Stimulated activated CD4-positive, alpha-beta T cell treated with anti-CD3 and anti-CD28 coated beads, Interleukin-15, amount 100 ng/mL, for 24 hours (primary cell): ENCODE results near the gene CHGA.
A peak's percentile ranks its signal among the peaks of the same experiment; 100 is the strongest.

Experiments used
- DNase-seq: peaks from one replicate; pipeline ENCODE4 v3.0.0-alpha.2; 2020

CHGA gene

DNA sequence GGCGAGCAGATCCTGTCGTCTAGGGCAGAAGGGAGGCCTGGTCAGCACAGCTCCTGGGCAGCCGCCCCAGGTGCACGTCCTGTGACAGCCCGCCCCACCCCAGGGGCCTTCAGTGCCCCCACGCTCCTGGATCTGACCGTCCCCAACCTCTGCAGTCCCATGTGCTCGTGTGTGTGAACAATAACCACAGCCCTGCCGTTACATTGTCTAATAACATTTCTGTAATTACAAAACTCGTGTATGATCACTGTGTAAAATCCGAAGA, 39.8 kb downstream of the CHGA start:
- DNase-seq: no peak

DNA sequence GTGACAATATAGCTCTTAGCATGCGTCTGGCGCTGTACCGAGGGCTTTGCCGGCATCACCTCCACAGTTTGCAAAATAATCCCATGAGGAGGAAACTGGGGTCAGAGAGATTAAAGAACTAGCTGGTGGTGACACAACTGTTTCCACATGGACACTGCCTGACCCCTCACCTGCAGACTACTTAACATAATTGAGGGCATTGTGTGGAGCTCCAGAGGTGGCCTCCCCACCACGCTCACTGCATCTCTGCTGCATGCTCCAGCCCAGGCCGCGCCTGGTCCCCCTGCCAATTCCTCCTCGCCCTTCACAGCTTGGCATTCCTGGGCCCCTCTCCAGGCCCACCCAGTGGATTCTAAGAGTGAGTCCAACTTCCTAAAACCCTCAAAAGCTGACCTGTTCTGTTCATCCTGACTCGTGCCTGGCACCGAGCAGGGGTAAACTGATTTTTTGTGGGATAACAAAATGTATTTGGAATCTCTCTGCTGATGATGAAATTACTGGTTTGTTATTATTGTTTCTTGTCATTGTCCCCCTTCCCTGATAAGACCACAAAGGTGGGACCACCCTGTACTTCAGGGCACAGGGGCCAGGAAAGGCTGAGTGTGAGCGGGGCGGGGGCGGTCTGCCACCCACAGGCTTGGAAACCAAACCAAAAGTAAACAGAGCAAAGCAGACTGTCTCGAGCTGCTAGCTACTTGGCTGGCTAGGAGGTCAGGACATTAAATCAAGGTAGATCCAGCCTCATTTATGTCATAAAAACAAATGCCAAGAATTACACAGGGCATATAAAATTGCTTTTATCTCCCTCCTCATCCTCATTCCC, 40.6 kb downstream of the CHGA start:
- no peak for DNase-seq

DNA sequence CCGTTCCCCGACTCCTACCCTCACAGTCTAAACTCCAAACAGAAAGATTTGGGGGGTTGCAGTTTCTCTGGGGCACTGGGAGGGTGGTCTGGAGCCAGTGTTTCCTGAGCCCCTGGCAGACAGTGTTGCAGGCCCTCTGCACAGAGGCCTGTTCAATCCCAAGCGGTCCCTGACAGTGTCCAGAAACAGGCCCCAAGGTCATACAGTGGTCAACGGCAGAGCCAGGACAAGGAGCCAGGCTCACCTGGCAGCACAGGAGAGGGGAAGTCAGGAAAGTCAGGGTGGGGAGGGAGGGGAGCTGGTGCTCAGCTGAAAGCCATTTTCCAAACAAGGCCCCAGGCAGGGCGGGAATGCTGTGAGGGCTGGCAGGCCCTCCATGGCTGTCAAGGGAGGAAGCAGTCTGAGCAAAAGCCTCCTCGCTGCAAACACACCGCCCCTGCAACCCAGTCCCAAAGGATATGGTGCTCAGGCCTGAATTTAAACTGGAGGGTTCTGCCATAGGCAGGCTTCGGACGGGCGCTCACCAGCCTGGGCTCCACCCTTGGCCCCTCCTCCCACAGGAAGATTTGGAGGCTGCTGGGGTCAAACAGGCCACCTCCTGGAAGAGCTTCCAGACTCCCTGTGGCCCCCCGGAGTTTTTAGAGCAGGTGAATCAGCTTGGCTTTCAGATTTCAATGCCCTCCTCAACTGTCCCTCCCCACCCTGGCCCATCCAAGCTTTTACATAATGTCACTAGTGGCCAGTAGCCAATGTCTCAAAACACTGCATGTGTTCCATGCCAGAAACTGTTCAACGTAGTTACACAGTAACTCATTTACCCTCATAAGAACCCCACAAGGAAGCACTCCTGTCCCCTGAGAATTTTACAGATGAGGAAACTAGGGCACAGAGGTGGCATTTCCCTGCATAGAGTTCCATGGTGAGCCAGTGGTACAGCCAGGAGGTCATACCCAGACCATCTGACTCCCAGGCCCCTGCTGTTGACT, 41.5 kb downstream of the CHGA start:
- DNase-seq: no peak

DNA sequence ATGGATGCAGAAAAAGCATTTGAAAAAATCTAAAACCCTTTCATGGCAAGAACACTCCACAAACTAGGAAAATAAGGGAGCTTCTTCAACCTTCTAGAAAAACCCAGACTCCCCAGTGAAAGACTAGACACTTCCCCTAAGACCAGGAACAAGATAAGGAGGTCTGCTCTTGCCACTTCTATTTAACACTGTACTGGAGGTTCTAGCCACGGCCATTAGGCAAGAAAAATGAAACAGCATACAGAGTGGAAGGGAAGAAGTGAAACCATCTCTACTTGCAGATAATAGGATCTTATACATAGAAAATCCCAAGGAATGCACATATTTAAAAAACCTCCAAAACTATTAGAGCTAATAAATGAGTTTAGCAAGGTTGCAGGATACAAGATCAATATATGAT, 42.3 kb downstream of the CHGA start:
- no peak for DNase-seq

DNA sequence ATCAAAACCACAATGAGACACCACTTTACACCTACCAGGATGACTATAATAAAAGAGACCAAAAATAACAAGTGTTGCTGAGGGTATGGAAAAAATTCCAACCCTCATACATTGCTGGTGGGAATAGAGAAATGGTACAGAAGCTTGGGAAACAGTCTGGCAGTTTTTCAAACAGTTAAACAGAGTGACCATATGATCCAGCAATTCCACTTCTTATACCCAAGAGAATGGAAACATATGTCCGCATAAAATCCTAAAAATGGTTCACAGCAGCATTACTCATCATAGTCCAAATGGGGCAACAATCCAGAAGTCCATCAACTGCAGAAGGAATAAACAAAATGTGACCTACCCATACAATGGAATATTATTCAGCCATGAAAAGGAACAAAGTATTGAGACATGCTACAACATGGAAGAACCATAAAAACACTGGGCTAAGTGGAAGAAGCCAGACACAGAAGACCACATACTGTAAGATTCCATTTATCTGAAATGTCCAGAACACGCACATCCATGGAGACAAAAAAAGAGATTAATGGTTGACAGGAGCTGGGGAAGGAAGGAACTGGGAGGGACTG, 44.5 kb downstream of the CHGA start:
- no peak for DNase-seq

DNA sequence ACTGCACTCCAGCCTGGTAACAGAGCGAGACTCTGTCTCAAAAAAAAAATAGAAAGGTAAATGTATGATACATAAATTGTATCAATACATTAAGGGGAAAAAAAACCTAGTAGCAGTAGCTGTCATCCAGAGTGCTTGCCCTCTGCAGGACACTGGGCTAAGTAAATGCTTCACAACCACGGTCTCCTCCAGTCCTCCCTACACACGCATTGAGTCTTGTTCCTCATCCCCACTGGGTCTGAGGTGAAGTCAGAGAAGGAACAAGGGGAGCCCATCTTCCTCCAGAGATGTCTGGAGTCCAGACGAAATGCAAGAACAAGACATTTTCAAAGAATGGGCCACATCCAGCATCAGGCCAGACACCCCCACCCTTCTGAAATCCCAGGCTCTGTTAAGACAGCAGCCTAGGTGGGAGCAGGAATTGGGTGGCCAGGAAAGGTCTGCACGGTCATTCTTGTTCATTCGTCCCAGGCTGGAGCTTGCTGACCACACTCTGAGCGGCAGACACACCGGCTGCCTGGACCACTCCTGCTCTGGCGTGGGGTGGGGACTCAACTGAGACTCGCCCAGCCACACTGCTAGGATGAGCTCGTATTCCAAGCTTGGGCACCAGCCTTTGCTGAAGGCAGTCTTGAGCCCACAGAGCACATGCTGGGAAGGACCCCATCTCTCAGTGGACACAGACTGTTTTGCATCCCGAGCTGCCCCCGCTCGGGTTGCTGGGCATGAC, 45.5 kb downstream of the CHGA start:
- DNase-seq: no peak

DNA sequence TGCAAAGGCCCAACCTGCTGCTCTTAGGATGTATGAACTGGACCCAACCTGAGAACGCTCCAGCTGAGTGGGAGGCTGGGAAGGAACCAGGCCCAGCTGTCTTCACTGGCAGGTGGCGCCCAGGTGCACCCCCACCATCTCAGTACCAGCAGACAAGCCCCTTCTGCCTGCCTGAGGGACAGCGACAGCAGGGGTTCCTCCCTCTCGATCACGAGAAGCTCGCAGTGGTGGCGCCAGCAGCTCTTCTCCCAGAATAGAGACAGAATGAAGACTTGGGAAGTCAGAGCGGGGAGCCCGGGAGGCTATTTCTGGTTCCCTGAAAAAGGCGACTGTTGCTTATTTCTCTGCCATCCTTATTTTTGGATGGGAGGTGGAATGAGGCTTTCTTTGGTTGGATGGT, 46.5 kb downstream of the CHGA start:
- no peak for DNase-seq

DNA sequence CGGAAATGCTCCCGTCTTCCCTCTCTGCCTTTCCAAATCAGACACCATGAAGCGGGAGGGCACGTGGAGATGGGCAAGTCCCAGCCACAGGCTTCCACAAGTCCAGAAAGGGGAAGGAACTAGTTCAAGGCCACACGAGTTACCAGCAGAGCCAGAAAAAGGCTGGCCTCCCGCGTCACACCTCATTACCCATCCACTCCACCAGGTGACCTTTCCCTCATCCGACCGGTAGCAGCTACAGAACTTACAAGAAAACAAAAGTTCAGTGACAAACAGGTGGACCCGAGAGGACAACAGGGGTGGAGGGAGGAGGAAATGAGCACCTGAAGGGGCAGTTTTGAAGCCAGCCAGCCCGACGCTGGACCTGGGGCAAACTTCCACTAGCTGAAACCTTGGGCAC, 46.9 kb downstream of the CHGA start:
- DNase-seq: no peak

DNA sequence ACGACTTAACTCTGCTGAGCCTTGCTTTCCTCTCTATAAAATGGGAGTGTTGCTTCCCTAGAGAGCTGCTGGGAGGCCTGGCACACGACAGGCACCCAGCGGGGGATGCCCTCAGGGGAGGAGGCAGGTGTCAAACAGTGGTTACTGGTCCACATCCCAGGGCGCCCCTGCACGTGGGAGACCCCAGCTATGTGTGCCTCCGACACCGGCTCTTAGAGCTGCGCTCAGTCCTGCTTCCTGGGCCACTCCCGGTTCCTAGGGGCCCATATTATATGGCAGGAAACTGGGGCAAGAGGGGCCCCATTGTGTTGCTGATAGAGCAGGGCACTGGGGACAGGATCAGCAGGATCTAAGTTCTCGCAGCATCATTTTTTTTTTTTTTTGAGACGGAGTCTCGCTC, 47.3 kb downstream of the CHGA start:
- DNase-seq: no peak

DNA sequence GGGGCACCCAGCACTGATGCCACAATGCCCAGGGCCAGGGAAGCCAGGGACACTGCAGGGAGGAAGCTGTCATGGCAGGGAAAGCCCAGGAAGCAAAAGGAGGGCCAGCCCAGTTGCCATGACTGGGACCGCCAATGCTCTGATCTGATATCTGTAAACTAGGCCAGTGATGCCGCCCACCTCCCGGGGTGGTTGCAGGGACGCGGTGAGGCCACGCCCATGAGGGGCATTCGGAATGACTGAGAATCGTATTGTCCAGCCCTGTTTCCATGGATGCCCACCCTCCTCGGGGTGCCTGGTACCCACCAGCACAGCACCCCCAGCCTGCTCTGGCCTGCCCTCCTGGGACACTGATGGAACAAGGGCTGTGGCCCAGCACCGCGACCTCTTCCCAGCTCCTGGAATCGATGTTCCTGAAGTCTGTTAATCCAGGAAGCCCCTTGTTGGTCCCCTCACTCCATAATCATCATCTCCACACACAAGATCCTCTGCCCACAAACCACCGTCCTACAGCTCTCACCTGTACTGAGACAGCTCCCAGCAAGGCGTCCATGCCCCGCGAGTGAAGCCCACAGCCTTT, 48.7 kb downstream of the CHGA start:
- DNase-seq: no peak

DNA sequence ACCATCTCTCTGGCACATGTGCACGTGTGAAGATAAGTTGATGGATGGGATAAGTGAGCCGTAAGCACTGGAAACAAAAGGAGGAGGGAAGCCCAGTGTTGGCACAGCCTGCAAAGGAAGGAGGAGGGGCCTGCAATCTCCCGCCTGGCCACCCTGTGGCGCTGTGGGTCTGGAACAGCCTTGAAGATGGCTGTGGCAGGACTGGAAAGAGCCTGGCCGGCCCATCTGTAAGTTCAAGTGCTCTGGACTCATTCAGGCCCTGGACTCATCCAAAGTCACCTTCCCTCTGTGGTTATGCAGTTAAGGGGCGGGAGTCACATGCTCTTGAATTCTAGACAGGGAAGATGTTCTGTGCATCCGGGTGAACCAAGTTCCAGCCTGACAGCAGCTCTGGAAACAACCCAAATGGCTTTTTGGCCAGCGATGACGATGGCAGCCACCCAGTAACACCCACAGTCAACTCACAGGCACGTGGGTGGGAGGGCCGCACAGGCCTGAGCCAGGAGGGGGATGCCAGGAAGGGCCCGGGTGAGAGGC, 50.4 kb downstream of the CHGA start:
- DNase-seq: peak; percentile 43

DNA sequence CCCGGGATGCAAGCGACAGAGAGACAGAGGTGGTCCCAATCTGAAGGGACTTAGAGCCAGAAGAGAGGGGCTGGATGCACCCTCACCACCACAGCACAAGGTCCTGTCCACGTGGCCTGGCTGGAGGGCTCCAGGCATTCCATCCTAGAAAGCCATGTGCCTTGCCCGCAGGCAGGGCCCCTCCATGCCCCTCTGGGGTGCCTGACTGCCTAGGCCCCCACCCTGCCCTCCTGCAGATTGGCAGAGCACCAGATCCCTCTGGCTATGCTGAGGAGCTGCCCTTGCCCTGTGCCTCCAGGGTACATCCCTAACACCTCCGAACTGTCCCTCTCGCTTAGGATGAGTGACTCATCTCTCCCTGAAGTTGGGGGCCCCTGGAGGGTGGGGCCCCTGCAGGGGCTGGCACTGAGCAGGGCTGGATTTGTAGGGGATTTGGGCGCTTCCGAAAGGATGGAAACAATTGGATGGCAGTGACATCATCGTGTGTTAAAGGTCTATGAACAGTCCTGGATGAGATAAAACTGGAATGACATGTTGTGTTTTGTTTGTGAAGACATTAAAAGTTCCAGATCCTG, 50.9 kb downstream of the CHGA start:
- no peak for DNase-seq

DNA sequence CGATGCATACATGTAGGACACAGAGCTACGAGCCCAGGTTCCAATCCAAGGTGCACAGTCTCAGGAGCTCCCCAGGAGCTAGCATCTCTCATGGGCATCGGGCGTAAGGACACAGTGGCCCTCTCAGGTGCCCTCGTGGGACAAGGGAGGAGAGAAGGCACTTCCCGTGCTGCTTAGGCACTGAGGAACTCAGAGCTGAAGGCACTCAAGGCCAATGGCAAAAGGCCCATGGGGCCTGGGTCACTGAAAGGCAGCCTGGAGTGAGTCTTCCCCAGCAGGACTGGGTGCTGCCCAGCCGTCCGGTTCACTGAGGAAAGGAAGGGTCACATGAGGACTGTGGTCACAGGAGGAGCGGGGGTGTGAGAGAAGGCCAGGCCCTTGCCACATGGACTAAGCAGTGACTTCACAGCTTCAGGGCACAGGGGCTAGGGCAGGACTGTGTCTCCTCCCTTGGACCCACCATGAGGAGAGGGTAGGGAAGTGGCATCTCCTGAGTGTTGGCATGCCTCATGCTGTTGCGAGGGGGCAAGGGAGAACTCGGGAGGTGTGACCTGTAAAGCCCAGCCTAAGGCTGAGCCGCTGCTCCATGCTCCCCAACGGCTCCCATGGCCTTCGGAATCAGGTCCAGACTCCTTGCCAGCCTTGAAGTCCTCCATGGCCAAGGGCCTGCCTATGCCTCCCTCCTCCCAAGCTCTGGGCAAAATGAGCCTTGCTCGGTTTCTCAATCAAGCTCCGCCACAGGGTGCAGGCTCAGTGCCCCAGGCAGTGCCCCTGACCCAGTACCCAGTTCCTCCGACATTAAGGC, 51.8 kb downstream of the CHGA start:
- no peak for DNase-seq

DNA sequence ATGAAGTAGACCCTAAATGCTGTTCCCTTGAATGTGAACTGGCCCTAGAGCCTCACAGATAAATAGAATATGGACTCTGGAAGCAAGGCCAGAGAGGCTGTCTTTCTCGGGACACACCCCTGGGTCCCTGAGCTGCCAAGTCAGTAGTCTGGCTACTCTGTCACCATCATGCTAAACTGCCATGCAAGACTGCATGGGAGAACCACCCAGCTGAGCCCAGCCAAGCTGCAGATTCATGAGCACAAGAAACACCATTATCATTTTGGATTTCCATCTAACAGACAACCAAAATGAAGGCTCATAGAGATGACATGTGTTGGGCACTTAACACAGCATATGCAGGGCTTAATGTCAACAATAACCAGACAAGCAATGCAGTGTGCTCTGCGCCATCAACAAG, 53.3 kb downstream of the CHGA start:
- no peak for DNase-seq

DNA sequence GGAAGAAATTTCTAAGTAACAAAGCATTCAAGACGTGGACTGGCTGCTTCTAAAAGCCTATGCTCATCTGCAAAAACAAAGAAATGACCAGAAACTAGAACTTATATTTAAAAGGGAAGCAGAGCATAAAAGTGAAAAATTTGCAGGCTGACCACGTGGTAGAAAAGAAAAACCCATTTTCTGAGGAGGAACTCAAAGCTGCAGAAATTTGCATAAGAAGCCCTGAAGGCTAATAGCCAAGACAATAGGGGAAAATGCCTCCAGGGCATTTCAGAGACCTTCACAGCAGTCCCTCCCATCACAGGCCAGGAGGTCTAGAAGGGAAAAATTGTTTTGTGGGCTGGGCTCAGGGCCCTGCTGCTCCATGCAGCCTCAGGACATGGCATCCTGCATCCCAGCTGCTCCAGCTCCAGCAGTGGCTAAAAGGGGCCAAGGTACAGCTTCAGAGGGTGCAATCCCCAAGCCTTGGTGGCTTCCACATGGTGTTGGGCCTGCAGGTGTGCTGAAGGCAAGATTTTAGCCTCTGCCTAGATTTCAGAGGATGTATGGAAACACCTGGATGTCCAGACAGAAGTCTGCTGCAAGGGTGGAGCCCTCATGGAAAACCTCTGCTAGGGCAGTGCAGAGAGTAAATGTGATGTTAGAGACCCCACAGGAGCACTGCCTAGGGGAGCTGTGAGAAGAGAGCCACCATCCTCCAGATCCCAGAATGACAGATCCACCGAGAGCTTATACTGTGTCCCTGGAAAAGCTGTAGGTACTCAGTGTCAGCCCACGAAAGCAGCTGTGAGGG, 55.5 kb downstream of the CHGA start:
- no peak for DNase-seq

DNA sequence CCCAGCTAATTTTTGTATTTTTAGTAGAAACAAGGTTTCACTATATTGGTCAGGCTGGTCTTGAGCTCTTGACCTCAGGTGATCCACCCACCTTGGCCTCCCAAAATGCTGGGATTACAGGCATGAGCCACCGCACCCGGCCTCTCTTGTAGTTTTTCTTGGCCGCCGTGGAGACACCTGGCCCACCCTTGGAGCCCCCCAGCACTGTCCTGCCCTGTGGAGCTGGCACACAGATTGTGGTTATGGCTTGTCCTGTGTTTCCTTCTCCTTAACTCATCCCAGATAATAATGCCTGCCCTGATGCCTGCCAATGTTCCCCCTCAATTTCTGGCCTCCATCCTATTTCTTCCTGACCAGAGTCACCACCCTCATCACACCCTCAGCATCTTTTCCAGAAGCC, 57.9 kb downstream of the CHGA start:
- DNase-seq: no peak

DNA sequence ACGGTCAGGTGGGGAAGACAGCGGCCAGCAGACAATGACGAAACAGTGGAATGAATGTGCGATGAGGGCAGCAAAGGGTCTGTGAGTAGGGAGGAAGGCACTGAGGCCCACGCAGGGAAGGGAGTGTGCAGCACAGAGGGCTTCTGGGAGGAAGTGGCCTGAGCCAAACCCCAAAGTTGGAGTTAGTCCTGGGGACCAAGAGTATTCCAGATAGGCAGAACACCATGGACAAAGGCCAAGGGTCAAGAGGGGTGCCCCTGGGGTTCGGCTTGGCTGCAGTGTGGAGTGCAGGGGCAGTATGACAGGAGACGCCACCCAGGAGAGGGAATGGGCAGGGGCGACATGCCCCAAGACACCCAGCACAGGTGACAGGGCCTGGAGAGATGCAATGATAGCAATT, 58.8 kb downstream of the CHGA start:
- no peak for DNase-seq

DNA sequence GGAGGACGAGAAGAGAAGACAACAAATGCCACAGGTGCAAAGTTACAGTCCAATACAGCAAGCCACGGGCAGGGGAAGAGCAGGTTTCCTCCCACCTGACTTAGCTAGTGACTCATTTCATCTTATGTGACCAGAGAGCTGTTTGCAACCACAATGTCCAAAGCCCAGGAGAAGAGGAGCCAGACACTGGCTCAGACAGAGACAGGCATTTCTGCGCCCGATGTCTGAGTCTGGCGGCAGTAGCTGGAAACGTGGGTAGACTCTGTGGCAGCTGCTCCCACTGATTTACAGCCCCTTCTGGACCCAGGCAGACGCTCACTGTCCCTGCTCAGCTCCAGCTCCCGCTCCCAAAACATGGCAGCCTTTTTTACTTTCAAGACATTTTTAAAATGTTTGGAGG, 60.0 kb downstream of the CHGA start:
- DNase-seq: no peak

DNA sequence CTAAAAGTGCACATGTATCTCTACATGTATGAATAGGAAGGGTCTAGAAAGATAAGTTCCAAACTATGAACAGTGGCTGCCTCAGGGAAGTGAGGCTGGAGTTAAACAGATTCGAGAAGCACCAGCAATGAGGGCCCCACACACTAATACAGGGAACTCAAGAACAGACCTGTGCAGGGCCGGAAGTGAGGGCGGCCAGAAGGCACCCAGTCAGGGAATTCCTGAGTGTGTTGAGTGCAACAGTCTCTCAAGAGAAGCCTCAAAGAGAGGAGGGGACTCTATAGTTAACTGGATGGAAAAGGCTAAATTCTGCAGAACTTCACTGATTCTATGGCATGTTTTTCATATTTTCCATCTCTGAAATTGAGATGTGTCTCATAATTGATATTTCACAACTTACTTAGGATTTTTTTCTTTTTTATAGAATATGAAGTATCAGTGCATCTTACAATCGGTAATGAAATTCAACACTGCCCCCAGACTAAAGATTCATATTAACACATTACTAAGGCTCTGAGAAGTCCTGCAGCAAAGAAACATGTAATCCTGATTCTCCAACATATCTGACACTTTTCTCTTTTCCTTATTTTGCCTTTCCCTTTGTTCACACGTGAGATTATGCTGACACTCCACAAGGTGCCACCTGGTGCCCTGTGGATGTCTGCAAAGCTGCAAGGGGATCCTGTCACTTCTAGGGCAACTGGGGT, 61.3 kb downstream of the CHGA start:
- DNase-seq: no peak
